Astrocyte (in vitro differentiated cells and primary cell): ENCODE data around the gene EIF4EBP3. TPM values are rescaled to one million over a fixed set of nuclear protein-coding genes. Genes with fewer than 3 reads are reported as not detected.

Experiments used
- DNase-seq: peaks from one replicate; pipeline ENCODE4 v3.0.0-alpha.2; 2010; ENCODE audit warnings: low read depth
- FAIRE-seq: peaks from 2 replicates; lab custom pipeline; 2011; peaks lifted over from hg19 to GRCh38; lab: Jason Lieb, UNC
- H2AFZ ChIP-seq: 2 replicates; pipeline ENCODE4 v1.6.0; 2012; ENCODE audit warnings: low read depth, low read length, inconsistent platforms
- H3K27ac ChIP-seq: 2 replicates; pipeline ENCODE4 v1.5.1; 2011; ENCODE audit warnings: low read depth, low read length, inconsistent platforms
- H3K27me3 ChIP-seq: 2 replicates; pipeline ENCODE4 v1.6.0; 2011; ENCODE audit warnings: low read length, inconsistent platforms; ENCODE audit not compliant: insufficient read depth
- H3K36me3 ChIP-seq: 2 replicates; pipeline ENCODE4 v1.5.1; 2011; ENCODE audit warnings: low read length, inconsistent platforms; ENCODE audit not compliant: insufficient read depth
- H3K4me1 ChIP-seq: 2 replicates; pipeline ENCODE4 v1.5.1; 2011; ENCODE audit warnings: low read length, inconsistent platforms; ENCODE audit not compliant: insufficient read depth
- H3K4me2 ChIP-seq: 2 replicates; pipeline ENCODE4 v1.6.0; 2012; ENCODE audit warnings: low read length, inconsistent platforms
- H3K4me3 ChIP-seq: 2 replicates; pipeline ENCODE4 v1.5.1; 2011; ENCODE audit warnings: low read depth, mild to moderate bottlenecking, low read length, inconsistent platforms; ENCODE audit not compliant: insufficient read depth
- H3K79me2 ChIP-seq: 2 replicates; pipeline ENCODE4 v1.6.0; 2012; ENCODE audit warnings: mild to moderate bottlenecking, low read length, inconsistent platforms; ENCODE audit not compliant: insufficient read depth
- H3K9ac ChIP-seq: 2 replicates; pipeline ENCODE4 v1.6.0; 2012; ENCODE audit warnings: mild to moderate bottlenecking, low read length, inconsistent platforms
- H3K9me3 ChIP-seq: 2 replicates; pipeline ENCODE4 v1.5.1; 2012; ENCODE audit warnings: low read depth, mild to moderate bottlenecking, low read length, inconsistent platforms; ENCODE audit not compliant: insufficient read depth
- H4K20me1 ChIP-seq: 2 replicates; pipeline ENCODE4 v1.6.0; 2012; ENCODE audit warnings: low read length, inconsistent platforms; ENCODE audit not compliant: insufficient read depth
- H3K27ac Mint-ChIP-seq: one replicate; pipeline ENCODE4 v1.8.0; 2021; ENCODE audit warnings: mild to moderate bottlenecking, mixed read lengths; ENCODE audit not compliant: unreplicated experiment
- H3K27me3 Mint-ChIP-seq: one replicate; pipeline ENCODE4 v1.8.0; 2021; ENCODE audit warnings: low read depth, mixed read lengths; ENCODE audit not compliant: unreplicated experiment
- H3K36me3 Mint-ChIP-seq: one replicate; pipeline ENCODE4 v1.8.0; 2021; ENCODE audit warnings: low read depth, mixed read lengths; ENCODE audit not compliant: unreplicated experiment
- H3K4me1 Mint-ChIP-seq: one replicate; pipeline ENCODE4 v1.8.0; 2021; ENCODE audit warnings: low read depth, mixed read lengths; ENCODE audit not compliant: unreplicated experiment
- H3K4me3 Mint-ChIP-seq: one replicate; pipeline ENCODE4 v1.8.0; 2021; ENCODE audit warnings: mild to moderate bottlenecking, moderate library complexity, mixed read lengths; ENCODE audit not compliant: unreplicated experiment
- H3K9me3 Mint-ChIP-seq: one replicate; pipeline ENCODE4 v1.8.0; 2021; ENCODE audit warnings: mild to moderate bottlenecking, mixed read lengths; ENCODE audit not compliant: unreplicated experiment
- CTCF ChIP-seq: IDR thresholded peaks from 2 replicates; pipeline ENCODE4 v1.5.1; 2011; ENCODE audit warnings: low read depth, mild to moderate bottlenecking, inconsistent platforms, low read length, moderate library complexity; ENCODE audit not compliant: insufficient read depth
- EZH2 ChIP-seq: IDR thresholded peaks from 2 replicates; pipeline ENCODE4 v1.6.1; 2012; ENCODE audit warnings: mild to moderate bottlenecking, low read length, inconsistent platforms; ENCODE audit not compliant: insufficient read depth
- total RNA-seq: library from RNA; stranded (reverse); gene quantifications from 2 replicates; pipeline ENCODE4 v1.2.1, GENCODE V29; 2021

The EIF4EBP3 gene
- total RNA-seq, 1 donor from 2014 or later, result 3.6 TPM

GRCh38 chr5:140567871-140568270 is 20.4 kb downstream of the EIF4EBP3 start:
- H3K79me2 ChIP-seq, result peaks cover 43% of the 10 kb centered on the region

GRCh38 chr5:140568443-140569063 is 21.1 kb downstream of the EIF4EBP3 start:
- FAIRE-seq, result no peak
- H3K9ac ChIP-seq, result no peak overlapping the region

More at GRCh38 chr5:140567871-140568270, 20.4 kb downstream of the EIF4EBP3 start:
- no peaks in the 10 kb centered on the region for H3K9me3 ChIP-seq
- H3K4me2 ChIP-seq, result no peak overlapping the region
- peaks cover 16% of the 10 kb centered on the region for H4K20me1 ChIP-seq
- TF ChIP-seq CTCF, result no peak
- no peak for TF ChIP-seq EZH2
- H3K36me3 ChIP-seq, result peaks cover 9% of the 10 kb centered on the region
- peaks cover 14% of the 10 kb centered on the region for H3K36me3 Mint-ChIP-seq
- no peak overlapping the region for H2AFZ ChIP-seq
- FAIRE-seq (no peak), DNase-seq (no peak)
- H3K27me3 Mint-ChIP-seq, result peaks cover 2% of the 10 kb centered on the region
- no peak overlapping the region for H3K9ac ChIP-seq
- peaks cover 18% of the 10 kb centered on the region for H3K4me1 ChIP-seq
- H3K4me3 Mint-ChIP-seq, result peak overlapping the region; percentile 64
- no peak overlapping the region for H3K27ac ChIP-seq
- no peak overlapping the region for H3K27ac Mint-ChIP-seq
- no peaks in the 10 kb centered on the region for H3K27me3 ChIP-seq
- H3K4me3 ChIP-seq, result no peak overlapping the region
- H3K9me3 Mint-ChIP-seq, result no peaks in the 10 kb centered on the region
- H3K4me1 Mint-ChIP-seq, result peaks cover 10% of the 10 kb centered on the region

More at GRCh38 chr5:140568443-140569063, 21.1 kb downstream of the EIF4EBP3 start:
- H3K36me3 ChIP-seq, result peaks cover 9% of the 10 kb centered on the region
- Mint-ChIP-seq H3K9me3 (no peaks in the 10 kb centered on the region), H3K36me3 (peaks cover 14% of the 10 kb centered on the region), H3K4me3 (no peak overlapping the region), H3K4me1 (peaks cover 10% of the 10 kb centered on the region), H3K27ac (no peak overlapping the region), H3K27me3 (peaks cover 2% of the 10 kb centered on the region)
- DNase-seq, result no peak
- H2AFZ ChIP-seq, result no peak overlapping the region
- H3K9me3 ChIP-seq, result no peaks in the 10 kb centered on the region
- no peak overlapping the region for H3K4me2 ChIP-seq
- peaks cover 15% of the 10 kb centered on the region for H3K4me1 ChIP-seq
- TF ChIP-seq CTCF (no peak), EZH2 (no peak)
- H3K4me3 ChIP-seq, result no peak overlapping the region
- no peak overlapping the region for H3K27ac ChIP-seq
- H3K79me2 ChIP-seq, result peaks cover 40% of the 10 kb centered on the region
- H4K20me1 ChIP-seq, result peaks cover 16% of the 10 kb centered on the region
- H3K27me3 ChIP-seq, result no peaks in the 10 kb centered on the region
